NCI-H526 (cell line): ENCODE data around the gene SLC51B.
"Not testable (repeated sequence)": the region's sequence is repeated elsewhere in the genome, so short reads cannot be mapped to it uniquely, and the experiment has no call there.

Source experiments
- DNase-seq, 2 experiments: peaks; one replicate each; lab custom pipeline; 2025; lab: John Stamatoyannopoulos, UW

The SLC51B gene

DNA sequence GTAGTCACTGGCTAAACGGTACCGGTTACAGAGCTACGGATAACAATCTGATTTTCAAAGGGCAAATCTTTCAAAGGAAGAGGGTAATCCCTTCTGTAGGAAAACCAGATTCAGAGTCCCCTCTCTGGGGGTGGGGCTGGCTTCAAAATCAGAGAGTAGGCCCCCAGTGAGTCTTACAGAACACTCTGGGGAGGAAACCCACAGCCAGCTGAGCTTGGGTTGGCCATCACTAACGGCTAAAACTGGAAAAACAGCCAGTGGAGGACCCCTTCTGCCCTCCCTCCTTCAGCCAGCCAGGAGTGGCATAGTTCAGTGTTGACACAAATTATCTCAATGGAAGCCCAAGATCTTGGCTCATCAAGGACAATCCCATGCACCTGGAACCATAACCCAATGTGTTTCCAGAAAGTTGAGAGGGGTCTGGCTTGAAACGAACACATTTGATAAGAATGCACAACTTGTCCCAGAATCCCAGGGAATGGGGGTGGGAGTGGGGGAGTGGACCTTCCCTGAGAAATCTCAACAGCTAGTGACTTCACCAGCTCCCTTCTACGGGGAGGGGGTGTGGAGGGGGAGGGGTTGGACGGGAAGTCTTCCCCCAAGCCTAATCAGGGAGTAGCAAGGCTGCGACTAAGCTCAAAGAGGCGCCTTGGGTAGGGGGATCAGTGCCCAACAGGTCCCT lies 21.6 kb downstream of the SLC51B start:
- no peak for DNase-seq

DNA sequence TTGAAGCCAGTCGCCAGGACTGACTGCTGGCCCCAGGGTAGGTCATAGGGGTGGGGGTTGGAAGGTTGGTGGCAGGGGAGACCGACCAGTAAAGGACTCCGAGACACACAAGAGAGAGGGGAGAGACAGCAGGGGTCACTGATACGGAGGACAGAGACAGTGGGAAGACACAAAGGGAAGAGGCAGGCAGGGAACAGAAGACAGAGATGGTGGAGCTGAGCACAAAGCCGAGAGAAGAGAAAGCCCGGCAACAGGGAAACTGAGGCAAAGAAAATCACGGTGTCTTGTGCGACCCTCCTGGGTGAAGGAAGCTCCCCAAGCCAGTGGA lies 22.1 kb downstream of the SLC51B start:
- DNase-seq: no peak

DNA sequence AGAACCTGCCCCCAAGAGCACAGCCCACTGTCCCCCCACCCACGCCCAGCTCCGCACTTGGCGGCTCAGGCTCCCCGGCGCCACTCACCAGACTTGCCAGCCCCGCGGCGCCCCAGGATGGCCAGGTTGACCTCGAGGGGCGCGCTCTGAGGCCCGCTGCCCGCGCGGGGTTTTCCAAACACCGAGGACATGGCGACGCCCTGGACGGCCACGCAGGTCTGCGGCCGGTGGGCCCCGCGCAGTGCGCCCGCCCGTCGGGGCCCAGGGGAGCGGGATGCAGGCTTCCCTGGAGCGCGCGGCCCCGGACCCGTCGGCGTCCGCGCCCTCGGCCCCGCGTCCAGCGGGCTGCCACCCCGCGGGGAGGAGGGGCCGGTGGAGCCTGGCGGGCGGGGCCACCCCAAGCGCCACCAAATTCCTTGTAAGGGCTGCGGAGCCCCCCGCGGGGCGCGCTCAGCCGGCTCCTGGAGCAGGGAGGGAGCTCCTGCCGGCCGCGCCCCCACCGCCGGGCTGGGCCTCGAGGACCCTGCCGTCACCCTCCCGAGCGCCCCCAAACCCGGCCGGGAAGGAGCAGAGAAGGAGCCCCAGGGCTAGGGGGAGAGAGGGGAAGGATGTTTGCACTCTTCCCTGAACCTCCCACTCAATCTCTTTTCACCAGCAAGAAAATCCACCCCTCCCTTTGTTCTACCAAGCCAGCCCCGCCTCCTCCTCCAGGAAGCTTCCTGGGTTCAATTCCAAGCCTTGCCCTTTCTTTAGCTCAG lies 22.6 kb downstream of the SLC51B start, which contains the start of gene RASL12:
TSS of gene RASL12 (minus strand) at position 347 of the 758 bp plus-strand sequence. CDS start at position 191, 156 bp downstream.
- DNase-seq: no peak

DNA sequence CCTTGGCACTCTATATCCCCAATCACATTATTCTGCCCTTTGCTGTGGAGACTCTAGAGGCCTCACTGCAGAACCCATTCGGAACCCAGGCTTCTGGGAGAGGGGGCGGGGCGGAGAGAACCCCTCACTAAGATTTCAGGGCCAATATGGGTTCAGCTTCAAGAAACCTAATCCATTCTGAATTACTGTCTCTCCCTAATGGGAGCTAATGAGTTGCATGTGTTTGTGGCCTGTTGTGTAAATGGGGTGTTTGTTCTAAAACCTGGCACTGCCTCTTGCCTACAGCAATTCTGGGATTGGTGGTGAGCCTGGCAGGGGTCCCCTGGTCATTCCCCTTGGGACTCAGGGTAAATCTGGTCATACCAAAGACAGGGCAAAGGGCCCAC lies 23.2 kb downstream of the SLC51B start:
- DNase-seq: no peak

DNA sequence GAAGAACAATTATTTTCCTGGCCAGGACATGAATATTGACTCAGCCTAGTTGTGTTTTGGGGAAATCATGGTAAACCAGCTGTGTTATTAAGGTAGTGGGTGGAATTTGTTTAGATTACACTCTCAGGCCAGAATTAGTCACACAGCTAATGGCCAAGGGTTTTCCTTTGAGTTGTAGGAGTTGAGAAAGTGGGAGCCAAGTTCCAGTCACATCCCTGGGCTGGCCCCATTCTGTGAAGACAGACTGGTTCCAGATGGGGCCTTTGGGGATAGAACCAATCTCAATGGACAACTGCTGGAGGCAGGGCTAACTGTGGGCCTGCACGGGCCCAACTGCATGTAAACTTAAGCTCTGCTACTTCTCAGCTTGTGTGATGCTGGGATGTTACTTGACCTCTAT lies 24.0 kb downstream of the SLC51B start:
- no peak for DNase-seq

DNA sequence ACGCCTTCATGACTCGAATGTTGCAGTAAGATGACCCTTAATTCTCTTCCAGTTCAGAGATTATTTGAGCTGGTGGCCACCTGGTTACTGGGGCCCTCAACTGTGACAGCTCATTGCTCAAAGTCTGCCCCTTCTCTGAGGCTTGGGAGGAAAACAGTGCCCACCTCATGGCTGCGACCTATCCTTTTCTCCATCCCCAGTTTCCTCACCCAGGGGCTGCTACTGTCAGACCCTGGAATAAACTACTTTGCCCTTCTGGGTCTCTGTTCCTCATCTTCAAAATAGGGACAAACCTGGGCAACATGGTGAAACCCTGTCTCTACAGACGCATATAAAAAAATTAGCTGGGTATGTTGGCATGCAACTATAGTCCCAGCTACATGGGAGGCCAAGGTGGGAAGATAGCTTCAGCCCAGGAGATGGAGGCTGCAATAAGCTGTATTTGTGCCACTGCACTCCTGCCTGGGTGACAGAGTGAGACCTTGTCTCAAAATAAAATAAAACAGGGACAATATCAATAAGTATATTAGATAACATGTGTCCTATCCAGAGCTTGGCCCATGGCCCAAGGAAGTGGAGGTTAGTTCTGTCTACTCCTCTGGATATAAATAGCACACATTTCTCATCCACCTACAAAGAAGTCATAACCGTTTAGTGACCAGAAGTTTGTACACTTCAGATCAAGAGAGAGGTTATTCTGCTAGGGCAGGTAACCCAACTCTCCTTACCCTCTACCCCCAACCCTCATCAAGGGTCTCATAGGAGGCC lies 24.8 kb downstream of the SLC51B start:
- DNase-seq: no peak

DNA sequence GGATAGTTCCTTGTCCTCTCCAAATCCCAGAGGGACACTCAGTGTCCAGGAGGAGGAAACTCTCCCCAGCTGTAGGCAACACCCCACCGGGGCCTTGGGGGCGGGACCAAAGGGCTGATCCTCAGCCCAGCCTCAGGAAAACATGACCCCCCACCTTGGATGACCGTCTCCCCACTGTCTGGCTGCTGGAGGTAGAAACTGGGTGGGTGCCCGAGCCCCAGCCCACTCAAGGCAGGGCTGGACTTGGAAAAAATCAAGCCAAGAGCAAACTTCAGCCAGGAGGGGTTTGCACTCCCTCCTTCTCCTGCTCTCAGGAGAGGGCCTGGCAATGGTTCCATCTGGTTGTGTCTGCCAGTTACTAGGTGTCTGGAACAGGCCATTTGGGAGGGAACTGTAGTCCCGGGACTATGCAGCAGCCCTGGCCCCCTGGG lies 26.2 kb downstream of the SLC51B start:
- no peak for DNase-seq

DNA sequence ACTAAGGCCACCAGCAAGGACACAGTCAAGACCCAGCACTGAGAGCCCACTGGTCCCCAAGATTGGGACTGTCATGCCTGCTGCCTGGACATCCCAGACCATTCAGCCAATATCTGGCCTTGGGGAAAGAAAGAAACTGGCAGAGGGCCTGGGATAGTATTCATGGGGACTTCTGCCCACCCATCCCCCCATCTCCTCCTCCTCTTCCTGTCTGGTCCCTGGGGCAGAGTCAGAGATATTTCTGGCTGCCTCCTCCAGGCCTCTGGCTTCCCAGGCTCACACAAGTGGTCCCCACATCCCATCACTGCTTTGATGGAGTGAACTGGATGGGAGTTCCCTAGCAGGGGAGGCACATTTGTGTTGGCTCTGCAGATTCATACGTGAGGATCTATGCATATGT lies 26.8 kb downstream of the SLC51B start:
- DNase-seq: no peak

DNA sequence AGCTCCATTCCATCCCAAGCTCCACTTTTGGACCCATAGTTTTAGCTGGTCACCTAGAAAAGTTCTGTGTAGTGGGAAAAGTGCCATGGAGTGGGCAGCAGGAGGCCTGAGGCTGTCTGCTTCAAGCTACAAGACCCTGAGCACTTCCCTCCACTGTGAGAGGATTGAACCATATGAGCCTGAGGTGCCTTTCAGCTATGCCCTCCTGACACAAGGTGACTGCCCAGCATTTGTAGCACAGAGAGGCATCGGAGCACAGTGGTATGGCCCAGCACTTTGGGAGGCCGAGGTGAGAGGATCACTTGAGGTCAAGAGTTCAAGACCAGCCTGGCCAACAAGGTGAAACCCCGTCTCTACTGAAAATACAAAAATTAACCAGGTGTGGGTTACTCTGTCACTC lies 27.4 kb downstream of the SLC51B start:
- no peak for DNase-seq

DNA sequence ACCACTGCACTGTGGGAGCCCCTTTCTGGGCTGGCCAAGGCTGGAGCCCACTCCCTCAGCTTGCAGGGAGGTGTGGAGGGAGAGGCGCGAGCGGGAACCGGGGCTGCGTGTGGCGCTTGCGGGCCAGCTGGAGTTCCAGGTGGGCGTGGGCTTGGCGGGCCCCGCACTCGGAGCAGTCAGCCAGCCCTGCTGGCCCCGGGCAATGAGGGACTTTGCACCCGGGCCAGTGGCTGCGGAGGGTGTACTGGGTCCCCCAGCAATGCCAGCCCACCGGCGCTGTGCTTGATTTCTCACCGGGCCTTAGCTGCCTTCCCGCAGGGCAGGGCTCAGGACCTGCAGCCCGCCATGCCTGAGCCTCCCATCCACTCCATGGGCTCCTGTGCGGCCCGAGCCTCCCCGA lies 29.8 kb downstream of the SLC51B start:
- DNase-seq: not testable (repeated sequence)

DNA sequence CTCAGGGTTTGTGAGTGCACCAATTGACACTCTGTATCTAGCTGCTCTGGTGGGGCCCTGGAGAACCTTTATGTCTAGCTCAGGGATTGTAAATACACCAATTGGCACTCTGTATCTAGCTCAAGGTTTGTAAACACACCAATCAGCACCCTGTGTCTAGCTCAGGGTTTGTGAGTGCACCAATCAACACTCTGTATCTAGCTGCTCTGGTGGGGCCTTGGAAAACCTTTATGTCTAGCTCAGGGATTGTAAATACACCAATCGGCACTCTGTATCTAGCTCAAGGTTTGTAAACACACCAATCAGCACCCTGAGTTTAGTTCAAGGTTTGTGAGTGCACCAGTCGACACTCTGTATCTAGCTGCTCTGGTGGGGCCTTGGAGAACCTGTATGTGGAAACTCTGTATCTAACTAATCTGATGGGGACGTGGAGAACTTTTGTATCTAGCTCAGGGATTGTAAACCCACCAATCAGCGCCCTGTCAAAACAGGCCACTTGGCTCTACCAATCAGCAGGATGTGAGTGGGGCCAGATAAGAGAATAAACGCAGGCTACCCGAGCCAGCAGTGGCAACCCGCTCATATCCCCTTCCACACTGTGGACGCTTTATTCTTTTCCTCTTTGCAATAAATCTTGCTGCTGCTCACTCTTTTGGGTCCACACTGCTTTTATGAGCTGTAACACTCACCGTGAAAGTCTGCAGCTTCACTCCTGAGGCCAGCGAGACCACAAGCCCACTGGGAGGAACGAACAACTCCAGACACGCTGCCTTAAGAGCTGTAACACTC lies 30.6 kb downstream of the SLC51B start:
- DNase-seq: not testable (repeated sequence)

DNA sequence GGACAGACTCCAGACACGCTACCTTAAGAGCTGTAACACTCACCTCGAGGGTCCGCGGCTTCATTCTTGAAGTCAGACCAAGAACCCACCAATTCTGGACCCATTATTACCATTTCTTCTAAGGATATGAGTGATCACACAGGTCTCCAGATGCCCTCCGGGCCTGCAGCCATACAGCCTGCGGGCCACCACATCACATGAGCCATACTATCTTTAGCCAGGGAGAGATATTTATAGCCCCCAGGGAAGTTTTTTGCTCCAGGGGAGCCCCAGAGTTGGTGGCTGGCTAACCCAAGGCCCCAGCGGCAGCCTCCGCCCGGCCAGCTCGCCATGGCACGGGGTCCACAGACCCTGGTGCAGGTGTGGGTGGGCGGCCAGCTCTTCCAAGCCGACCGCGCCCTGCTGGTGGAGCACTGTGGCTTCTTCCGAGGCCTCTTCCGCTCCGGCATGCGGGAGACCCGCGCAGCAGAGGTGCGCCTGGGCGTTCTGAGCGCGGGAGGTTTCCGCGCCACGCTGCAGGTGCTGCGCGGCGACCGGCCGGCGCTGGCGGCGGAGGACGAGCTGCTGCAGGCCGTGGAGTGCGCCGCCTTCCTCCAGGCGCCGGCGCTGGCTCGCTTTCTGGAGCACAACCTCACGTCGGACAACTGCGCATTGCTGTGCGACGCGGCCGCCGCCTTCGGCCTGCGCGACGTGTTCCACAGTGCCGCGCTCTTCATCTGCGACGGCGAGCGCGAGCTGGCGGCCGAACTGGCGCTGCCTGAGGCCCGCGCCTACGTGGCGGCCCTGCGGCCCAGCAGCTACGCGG lies 31.5 kb downstream of the SLC51B start, which contains the start of gene KBTBD13:
TSS of gene KBTBD13 (plus strand) at position 261 of the 805 bp plus-strand sequence. CDS start at position 331, 70 bp downstream.
- DNase-seq: no peak

DNA sequence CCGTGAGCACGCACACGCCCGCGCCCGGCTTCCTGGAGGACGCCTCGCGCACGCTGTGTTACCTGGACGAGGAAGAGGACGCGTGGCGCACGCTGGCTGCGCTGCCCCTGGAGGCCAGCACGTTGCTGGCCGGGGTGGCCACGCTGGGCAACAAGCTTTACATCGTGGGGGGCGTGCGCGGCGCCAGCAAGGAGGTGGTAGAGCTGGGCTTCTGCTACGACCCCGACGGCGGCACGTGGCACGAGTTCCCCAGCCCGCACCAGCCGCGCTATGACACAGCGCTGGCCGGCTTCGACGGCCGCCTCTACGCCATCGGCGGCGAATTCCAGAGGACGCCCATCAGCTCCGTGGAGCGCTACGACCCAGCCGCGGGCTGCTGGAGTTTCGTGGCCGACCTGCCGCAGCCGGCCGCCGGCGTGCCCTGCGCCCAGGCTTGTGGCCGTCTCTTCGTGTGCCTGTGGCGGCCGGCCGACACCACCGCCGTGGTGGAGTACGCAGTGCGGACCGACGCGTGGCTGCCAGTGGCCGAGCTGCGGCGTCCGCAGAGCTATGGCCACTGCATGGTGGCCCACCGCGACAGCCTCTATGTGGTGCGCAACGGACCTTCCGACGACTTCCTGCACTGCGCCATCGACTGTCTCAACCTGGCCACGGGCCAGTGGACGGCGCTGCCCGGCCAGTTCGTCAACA lies 32.2 kb downstream of the SLC51B start:
- no peak for DNase-seq

DNA sequence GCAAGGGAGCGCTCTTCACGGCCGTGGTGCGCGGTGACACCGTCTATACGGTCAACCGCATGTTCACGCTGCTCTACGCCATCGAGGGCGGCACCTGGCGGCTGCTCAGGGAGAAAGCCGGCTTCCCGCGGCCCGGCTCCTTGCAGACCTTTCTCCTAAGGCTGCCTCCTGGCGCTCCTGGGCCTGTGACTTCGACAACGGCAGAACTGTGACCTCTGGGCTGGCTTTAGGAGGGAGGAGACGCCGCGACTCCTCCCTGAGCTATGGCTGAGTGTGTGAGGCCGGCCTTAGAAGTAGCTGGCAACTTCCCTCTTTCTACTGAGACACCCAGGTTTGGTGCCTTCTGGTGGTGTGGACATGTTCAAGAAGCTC lies 32.8 kb downstream of the SLC51B start:
- peak in 1 of 2 experiments; percentile 47 for DNase-seq

DNA sequence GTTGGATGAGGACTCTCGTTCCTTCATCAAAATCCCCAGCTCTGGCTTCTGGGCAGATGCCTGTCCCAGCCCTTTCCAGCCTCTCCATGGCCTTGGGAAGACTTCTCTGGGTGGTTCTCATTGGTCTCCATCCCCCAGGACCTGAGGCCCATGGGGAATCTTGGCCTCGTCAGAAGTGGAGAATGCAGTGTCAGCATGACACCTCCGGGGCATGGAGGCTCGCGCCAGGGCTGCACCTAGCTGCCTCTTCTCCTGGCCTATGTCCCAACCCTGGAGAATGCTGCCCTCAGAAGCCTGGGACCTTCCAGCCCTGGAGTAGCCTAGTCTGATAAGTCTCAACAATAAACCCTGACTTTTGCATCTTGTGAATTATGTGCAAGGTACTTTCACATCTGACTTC lies 34.4 kb downstream of the SLC51B start:
- DNase-seq: no peak

DNA sequence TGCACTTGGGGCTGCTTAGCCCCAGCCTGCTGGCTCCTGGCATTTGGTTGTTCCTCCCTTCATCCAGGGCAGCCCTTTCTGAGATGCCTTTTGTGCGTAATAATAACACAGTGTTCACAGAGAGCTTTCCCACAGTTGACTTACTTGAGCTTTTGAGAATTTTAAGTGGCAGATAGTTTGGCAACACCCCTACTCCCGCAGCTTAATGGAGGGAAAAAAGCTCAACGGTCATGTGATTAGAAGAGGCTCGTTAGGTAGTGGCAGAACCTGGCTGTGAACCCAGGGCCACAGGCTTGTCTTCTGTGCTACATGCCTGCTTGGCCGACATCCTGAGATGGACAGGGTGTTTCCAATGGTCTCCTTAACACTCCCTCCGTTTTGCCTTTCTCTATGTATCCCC lies 36.1 kb downstream of the SLC51B start:
- no peak for DNase-seq

DNA sequence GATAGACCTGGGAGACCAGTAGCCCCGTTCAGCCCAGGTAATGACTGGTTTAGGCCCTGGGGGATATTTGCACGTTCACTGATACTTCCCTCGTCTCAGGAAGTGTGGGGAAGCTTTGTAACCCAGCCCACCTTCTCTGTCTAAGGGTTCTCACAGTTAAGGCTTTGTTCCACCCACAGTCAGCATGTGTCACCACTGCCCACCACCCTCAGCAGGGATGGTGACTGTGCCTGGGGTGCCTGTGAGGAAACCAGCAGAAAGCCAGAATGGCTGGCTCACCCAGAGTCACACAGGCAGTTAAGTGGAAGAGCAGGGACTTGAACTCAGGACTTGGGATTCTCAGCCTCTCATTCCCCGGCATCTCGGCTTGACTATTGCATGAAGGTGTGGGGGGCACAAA lies 36.6 kb downstream of the SLC51B start:
- no peak for DNase-seq

DNA sequence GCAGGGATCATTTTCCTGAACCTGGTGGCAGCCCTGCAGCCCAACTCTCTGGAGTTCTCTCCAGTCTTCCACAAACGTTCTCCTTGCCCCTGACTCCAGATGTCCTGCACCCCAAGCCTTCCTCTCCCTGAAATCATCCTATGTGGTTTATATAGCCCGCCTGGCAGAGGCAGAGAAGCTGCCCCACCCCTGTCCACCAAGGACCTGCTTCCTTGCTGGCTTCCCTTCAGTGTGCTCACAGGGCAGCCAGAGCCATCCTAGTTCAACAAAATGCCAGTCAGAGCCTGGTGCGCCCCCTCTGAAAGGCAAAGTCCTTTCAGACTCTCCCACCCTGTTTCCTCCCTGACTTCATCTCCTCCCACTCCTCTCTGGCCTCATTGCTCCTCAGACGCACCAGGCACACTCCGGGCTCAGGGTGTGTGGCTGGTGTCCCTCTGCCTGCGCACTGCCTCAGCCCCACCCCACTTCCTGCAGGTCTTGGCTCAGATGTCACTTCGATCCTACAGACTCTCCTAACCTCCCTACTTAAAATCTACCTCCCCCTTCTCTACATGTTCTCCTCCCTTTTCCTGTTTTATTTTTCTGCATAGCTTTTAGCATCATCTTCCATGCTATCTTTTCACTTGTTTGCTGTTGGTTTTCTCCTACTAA lies 37.2 kb downstream of the SLC51B start:
- DNase-seq: no peak

DNA sequence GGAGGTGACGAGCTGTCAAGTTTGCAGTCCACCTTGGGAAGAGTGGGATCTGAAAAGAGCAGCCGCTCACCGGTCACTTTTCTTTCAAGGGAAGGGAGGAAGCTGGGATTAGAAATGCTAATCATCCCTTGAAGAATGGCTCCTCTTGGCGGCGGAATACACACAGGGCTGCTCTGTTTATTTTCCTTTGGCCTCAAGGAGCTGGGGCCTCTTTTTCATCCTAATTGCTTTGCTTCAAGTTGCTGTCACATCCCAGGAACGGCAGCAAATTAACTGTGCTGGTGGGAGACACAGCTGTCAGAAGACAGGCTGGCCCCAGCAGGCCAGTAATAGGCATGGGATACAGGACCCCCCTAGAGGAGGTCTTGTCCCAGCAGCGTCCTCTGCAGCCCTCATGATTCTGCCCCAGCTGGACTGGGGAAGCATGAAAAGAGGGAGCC lies 38.1 kb downstream of the SLC51B start:
- DNase-seq: no peak
